ENCODE results near the gene BUB1B.

The BUB1B gene

DNA sequence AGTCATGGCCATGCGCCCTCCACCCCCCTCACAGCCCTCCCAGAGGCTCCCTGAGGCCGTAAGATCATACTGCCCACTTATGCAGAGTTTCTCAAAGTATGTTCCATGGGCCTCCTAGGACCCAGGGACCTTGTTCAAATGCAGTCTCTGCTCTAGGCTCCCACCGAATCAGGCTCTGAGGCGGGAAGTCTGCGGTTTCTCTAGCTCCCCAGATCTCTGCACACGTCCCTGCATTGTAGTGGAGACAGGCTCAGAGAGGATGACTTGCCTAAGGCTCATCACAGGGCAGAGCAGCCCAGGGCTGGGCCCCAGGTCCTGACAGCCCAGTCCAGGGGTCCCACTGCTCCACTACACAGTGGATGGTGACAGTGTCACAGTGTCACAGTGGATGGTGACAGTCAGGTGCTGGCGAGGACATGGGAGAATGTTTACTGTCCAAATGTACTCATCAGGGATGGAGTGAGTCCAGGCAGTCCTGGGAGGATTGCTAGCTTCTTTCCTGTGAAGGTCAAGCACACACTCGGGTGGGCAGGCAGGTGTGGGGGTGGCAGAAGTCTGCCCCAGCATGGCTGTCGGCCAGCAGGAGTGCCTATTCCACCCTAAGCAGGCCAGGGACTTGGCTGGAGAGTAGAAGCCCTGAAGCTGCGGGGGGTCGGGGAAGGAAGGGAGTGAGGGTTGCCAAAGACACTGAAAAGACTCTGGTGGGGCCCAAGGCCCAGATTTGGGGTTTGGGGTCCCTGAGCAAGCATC is 109.6 kb downstream of the BUB1B start:
- no peak for DNase-seq (ENCODE audit: low spot score)
- TF ChIP-seq, protein P1, sequence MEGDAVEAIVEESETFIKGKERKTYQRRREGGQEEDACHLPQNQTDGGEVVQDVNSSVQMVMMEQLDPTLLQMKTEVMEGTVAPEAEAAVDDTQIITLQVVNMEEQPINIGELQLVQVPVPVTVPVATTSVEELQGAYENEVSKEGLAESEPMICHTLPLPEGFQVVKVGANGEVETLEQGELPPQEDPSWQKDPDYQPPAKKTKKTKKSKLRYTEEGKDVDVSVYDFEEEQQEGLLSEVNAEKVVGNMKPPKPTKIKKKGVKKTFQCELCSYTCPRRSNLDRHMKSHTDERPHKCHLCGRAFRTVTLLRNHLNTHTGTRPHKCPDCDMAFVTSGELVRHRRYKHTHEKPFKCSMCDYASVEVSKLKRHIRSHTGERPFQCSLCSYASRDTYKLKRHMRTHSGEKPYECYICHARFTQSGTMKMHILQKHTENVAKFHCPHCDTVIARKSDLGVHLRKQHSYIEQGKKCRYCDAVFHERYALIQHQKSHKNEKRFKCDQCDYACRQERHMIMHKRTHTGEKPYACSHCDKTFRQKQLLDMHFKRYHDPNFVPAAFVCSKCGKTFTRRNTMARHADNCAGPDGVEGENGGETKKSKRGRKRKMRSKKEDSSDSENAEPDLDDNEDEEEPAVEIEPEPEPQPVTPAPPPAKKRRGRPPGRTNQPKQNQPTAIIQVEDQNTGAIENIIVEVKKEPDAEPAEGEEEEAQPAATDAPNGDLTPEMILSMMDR (IDR thresholded peaks at IDR 0.05; ENCODE audit: borderline replicate concordance, control extremely low read depth, extremely low read depth, insufficient read depth, missing control alignments) = no peak
- in situ Hi-C loops (cut with MboI; ENCODE audit: low sequenced_read_pairs, unreplicated experiment) = loop anchor here (5.0 to 25.0 kb wide), 3 partner anchors 48 to 483 kb away; partner anchors contain the start of gene FSIP1
